ENCODE results near the gene NCAM2. TPM values are rescaled to one million over a fixed set of nuclear protein-coding genes. Genes with fewer than 3 reads are reported as not detected.
A peak's percentile ranks its signal among the peaks of the same experiment; 100 is the strongest.

NCAM2 gene
- total and polyA plus RNA-seq, 2 of the 8 experiments (the other 6 are each of a cell fraction or from before 2014, with no cell fraction given) = 0.14 to 1.1 TPM

DNA sequence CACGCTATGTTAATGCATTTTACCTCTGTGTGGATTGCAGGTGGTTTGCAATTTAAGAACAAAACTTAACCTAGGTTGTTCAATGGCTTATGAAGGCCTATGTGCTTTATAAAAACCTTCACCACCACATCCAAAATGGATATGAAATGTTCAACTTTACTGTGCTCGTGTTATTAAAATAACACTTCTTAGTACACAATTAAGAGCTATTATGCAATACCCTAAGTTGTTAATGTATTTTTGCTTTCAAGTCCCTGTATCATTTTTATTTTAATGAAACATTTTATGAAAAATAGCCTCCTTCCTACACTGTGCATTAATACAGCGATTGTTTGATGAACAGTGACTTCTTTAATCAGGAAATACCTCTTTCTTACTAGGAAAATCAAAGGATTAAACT is 12.0 kb downstream of the NCAM2 start:
- H4K8ac ChIP-seq (ENCODE audit: extremely low read depth, insufficient read depth, low read length) = no peak overlapping the region
- no peak overlapping the region for H4K91ac ChIP-seq (replicated peaks; ENCODE audit: insufficient read length, low read length)
- 0 out of 4 replicates have a peak overlapping the region, but pooled peaks of 1 of the 2 experiments have one; percentile 11 for H3K4me2 ChIP-seq (ENCODE audit: insufficient read depth in 1 of 2, low read depth in 2 of 2, low read length in 2 of 2)
- no peak overlapping the region for H2BK15ac ChIP-seq (ENCODE audit: low read length)
- no peaks in the 10 kb centered on the region for H3K79me1 ChIP-seq (ENCODE audit: low read depth, low read length)
- H4K20me1 ChIP-seq (replicated peaks in 1 of 2; ENCODE audit: control insufficient read depth in 1 of 2, insufficient read depth in 2 of 2, low read length in 2 of 2) = no peaks in the 10 kb centered on the region
- H3K4me3 ChIP-seq (ENCODE audit: extremely low read depth in 1 of 4, insufficient read depth in 2 of 4, low read depth in 3 of 4, low read length in 4 of 4) = no peak overlapping the region
- no peaks in the 10 kb centered on the region for H3K36me3 ChIP-seq (ENCODE audit: control insufficient read depth in 2 of 4, insufficient read depth in 4 of 4, low read length in 3 of 4)
- H2BK12ac ChIP-seq (ENCODE audit: low read depth, low read length) = no peak overlapping the region
- H2BK5ac ChIP-seq (ENCODE audit: low read depth, low read length) = no peak overlapping the region
- ChIA-PET POLR2A (ENCODE audit: partially characterized antibody) (no interaction called here), CTCF (ENCODE audit: partially characterized antibody) (no interaction called here)
- DNase-seq (ENCODE audit: low read depth in 1 of 2, low spot score in 2 of 2) = no peak
- H3K56ac ChIP-seq (replicated peaks; ENCODE audit: insufficient read length, low read depth, low read length) = no peak overlapping the region
- no peak for FAIRE-seq
- no peaks in the 10 kb centered on the region; the same call in 1 of the 2 replicates for H3K23me2 ChIP-seq (ENCODE audit: low read depth, low read length)
- H2AFZ ChIP-seq (ENCODE audit: low read length) = no peak overlapping the region
- TF ChIP-seq CEBPB (IDR thresholded peaks at IDR 0.05; ENCODE audit: low read depth, low read length) (peak; percentile 61; the same call in 1 of the 2 replicates), YY1 (IDR thresholded peaks at IDR 0.05; ENCODE audit: low read depth, low read length) (no peak), NANOG (IDR thresholded peaks at IDR 0.05; ENCODE audit: insufficient read depth, low read depth, low read length, poor library complexity, severe bottlenecking) (no peak), TBP (IDR thresholded peaks at IDR 0.05; ENCODE audit: low read depth, low read length) (no peak)
- no peak overlapping the region for H3K18ac ChIP-seq (ENCODE audit: extremely low read depth, low read length)
- H3K27me3 ChIP-seq (replicated peaks in 1 of 4; ENCODE audit: control insufficient read depth in 3 of 4, extremely low read depth in 1 of 4, insufficient read depth in 3 of 4, low read length in 3 of 4) = no peaks in the 10 kb centered on the region
- H3K79me2 ChIP-seq (ENCODE audit: control insufficient read depth in 1 of 2, insufficient read depth in 2 of 2, low read length in 2 of 2) = no peaks in the 10 kb centered on the region
- no peak overlapping the region for H2BK20ac ChIP-seq (ENCODE audit: low read length)
- peaks cover 0 to 5% (median 0%) of the 10 kb centered on the region in 4 experiments; a peak in 2 of 7 replicates for H3K4me1 ChIP-seq (replicated peaks in 1 of 4; ENCODE audit: control insufficient read depth in 3 of 4, insufficient read depth in 4 of 4, low read length in 3 of 4)
- no peak overlapping the region for H4K5ac ChIP-seq (ENCODE audit: insufficient read length, low read depth, low read length)
- no peak overlapping the region for H2AK5ac ChIP-seq (ENCODE audit: low read depth, low read length)
- no peak overlapping the region for H3K4ac ChIP-seq (replicated peaks; ENCODE audit: insufficient read length, low read depth, low read length)
- H3K9ac ChIP-seq (replicated peaks in 1 of 4; ENCODE audit: extremely low read depth in 1 of 4, low read depth in 3 of 4, low read length in 3 of 4) = no peak overlapping the region
- H3K27ac ChIP-seq (ENCODE audit: low read depth, low read length) = no peak overlapping the region
- H3K23ac ChIP-seq (ENCODE audit: insufficient read length) = no peak overlapping the region
- no peak overlapping the region for H3K14ac ChIP-seq (ENCODE audit: insufficient read length)
- no peaks in the 10 kb centered on the region for H3K9me3 ChIP-seq (ENCODE audit: insufficient read depth in 2 of 2, low read depth in 1 of 2, low read length in 1 of 2)
- no peak overlapping the region for H2BK120ac ChIP-seq (replicated peaks; ENCODE audit: low read depth, low read length)
- 70% methylated on average over 3 of the region's 3 CpGs; no CpG with 5 or more reads in 1 of the 2 experiments for WGBS, 2 experiments (ENCODE audit: extremely low coverage in 1 of 2, insufficient coverage in 1 of 2, insufficient read length in 1 of 2, insufficient replicate concordance in 2 of 2, low coverage in 1 of 2, low lambda C conversion rate in 2 of 2, missing lambda C conversion rate in 1 of 2)
